OCI-LY7 (cell line): Measurements from ENCODE around the gene RETREG1.

Experiments
- CTCF ChIP-seq: fragments of 200-600 bp; sonication (generic); conservative IDR thresholded peaks from 2 replicates; pipeline ENCODE4 v1.5.1; 2014; ENCODE audit warnings: mild to moderate bottlenecking, antibody characterized with exemption, low read length, moderate library complexity, mixed read lengths
- EZH2phosphoT487 ChIP-seq: fragments of 200-600 bp; sonication (generic); IDR thresholded peaks from 2 replicates; pipeline ENCODE4 v1.6.1; 2018; ENCODE audit warnings: low read depth, borderline replicate concordance, mild to moderate bottlenecking, mixed run types, antibody characterized with exemption, low read length, moderate library complexity, mixed read lengths

- TF ChIP-seq CTCF (no peak), EZH2phosphoT487 (no peak)
Measured at GRCh38 chr5:16606628-16607027, 10.2 kb downstream of the RETREG1 start.
